MCF 10A (cell line): ENCODE results near the gene SLC7A7. TPM values are rescaled to one million over a fixed set of nuclear protein-coding genes. Genes with fewer than 3 reads are reported as not detected.
"Not testable (repeated sequence)": the region's sequence is repeated elsewhere in the genome, so short reads cannot be mapped to it uniquely, and the experiment has no call there.

Experiments used
- BruUV-seq: library from RNA; stranded (reverse); fragments of 400-500 nt; replicated peaks from 2 replicates; lab custom pipeline; 2021; lab: Mats Ljungman, UMichigan
- CTCF ChIA-PET: fragments of 300-600 bp; sonication (Branson Sonifier 250); formaldehyde crosslinking; extraction: SDS; loops from one replicate; lab custom pipeline; 2021; ENCODE audit warnings: antibody characterized with exemption, inconsistent platforms; lab: Yijun Ruan, JAX
- POLR2A ChIA-PET: fragments of 300-600, 350-650 bp; sonication (Branson Sonifier 250); formaldehyde crosslinking; extraction: SDS; loops from one replicate; lab custom pipeline; 2020; ENCODE audit warnings: antibody characterized with exemption, inconsistent platforms; lab: Yijun Ruan, JAX
- DNase-seq: peaks from one replicate; pipeline ENCODE4 v3.0.0-alpha.2; 2018; ENCODE audit not compliant: unreplicated experiment
- H3K27ac Mint-ChIP-seq: one replicate; pipeline ENCODE4 v1.8.0; 2022; ENCODE audit warnings: mild to moderate bottlenecking, low read depth, mixed read lengths; ENCODE audit not compliant: unreplicated experiment
- H3K27me3 Mint-ChIP-seq: one replicate; pipeline ENCODE4 v1.8.0; 2022; ENCODE audit warnings: mixed read lengths; ENCODE audit not compliant: insufficient read depth, unreplicated experiment
- H3K36me3 Mint-ChIP-seq: one replicate; pipeline ENCODE4 v1.8.0; 2022; ENCODE audit warnings: mild to moderate bottlenecking, moderate library complexity, mixed read lengths; ENCODE audit not compliant: insufficient read depth, unreplicated experiment
- H3K4me1 Mint-ChIP-seq: one replicate; pipeline ENCODE4 v1.8.0; 2022; ENCODE audit warnings: mixed read lengths; ENCODE audit not compliant: insufficient read depth, unreplicated experiment
- H3K4me3 Mint-ChIP-seq: one replicate; pipeline ENCODE4 v1.8.0; 2022; ENCODE audit warnings: mild to moderate bottlenecking, moderate library complexity, mixed read lengths; ENCODE audit not compliant: unreplicated experiment
- H3K9me3 Mint-ChIP-seq: one replicate; pipeline ENCODE4 v1.8.0; 2022; ENCODE audit warnings: mixed read lengths; ENCODE audit not compliant: unreplicated experiment
- intact Hi-C: fragments of 100-400 bp; cut with micrococcal nuclease; formaldehyde crosslinking; loops from 2 replicates; pipeline ENCODE4 v1.14.1; 2022
- total RNA-seq: library from RNA; stranded (reverse); gene quantifications from 2 replicates; pipeline ENCODE4 v1.2.3, GENCODE V29; 2022
- TF ChIP-seq, protein P1 (sequence below): fragments of 200-600 bp; IDR thresholded peaks from one replicate; pipeline ENCODE4 v1.8.0; 2022; ENCODE audit warnings: antibody characterized with exemption, mild to moderate bottlenecking; ENCODE audit not compliant: unreplicated experiment

Gene SLC7A7
- total RNA-seq, 1 experiment from 2014 or later = 0.98 TPM

DNA sequence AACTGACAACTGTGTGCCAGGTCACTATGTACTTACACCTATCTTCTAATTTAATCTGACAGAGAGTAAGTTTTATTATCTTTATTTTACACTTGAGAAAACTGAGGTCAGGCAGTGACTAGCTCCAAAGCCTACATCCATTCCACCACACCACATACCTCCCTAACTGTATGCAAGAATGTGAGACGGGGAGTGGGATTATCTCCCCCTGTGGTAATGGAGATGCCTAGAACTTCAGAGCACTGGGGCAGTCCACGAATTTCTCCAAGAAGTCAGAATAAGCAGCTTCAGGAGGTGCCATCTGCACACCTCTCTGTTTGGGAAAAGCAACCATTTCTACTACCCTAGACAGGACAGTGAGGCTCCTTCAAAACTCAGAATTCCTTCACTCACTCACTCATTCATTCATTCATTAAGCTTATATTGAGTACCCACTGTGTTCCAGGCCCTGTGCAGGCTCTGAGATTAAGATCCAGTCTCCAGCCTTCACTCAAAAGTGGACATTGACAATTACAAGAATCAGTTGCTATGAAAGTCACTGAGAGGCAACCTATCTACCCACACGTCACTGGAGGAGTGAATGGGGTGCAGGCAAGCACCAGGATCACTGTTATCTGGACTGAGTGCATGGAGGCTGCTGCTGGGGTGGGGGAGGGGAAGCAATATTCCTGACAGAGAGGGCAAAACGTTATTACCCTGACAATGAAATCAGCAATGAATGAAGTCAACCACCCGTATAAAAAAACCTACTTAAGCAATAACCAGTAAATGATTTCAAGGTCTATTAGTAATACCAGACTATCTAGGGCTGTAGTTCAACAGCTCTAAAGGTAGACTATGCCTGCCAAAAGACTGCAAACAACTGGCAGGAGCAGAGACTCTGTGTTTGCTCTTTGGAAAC, 18.0 kb downstream of the SLC7A7 start:
- Mint-ChIP-seq H3K27me3 (peaks cover 25% of the 10 kb centered on the region), H3K4me3 (no peak overlapping the region), H3K27ac (no peak overlapping the region), H3K9me3 (peaks cover 8% of the 10 kb centered on the region), H3K4me1 (peaks cover 6% of the 10 kb centered on the region), H3K36me3 (no peaks in the 10 kb centered on the region)
- DNase-seq = no peak
- BruUV-seq = no TSS peak
- TF ChIP-seq, protein P1, sequence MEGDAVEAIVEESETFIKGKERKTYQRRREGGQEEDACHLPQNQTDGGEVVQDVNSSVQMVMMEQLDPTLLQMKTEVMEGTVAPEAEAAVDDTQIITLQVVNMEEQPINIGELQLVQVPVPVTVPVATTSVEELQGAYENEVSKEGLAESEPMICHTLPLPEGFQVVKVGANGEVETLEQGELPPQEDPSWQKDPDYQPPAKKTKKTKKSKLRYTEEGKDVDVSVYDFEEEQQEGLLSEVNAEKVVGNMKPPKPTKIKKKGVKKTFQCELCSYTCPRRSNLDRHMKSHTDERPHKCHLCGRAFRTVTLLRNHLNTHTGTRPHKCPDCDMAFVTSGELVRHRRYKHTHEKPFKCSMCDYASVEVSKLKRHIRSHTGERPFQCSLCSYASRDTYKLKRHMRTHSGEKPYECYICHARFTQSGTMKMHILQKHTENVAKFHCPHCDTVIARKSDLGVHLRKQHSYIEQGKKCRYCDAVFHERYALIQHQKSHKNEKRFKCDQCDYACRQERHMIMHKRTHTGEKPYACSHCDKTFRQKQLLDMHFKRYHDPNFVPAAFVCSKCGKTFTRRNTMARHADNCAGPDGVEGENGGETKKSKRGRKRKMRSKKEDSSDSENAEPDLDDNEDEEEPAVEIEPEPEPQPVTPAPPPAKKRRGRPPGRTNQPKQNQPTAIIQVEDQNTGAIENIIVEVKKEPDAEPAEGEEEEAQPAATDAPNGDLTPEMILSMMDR = no peak
- CTCF ChIA-PET = interaction anchor here (0.6 to 2.0 kb wide), 6 partner anchors 10 to 1783 kb away, joined by 3 to 10 read pairs (median 3); no protein-coding TSS in a partner anchor
- intact Hi-C loops = no loop called here
- POLR2A ChIA-PET = interaction anchor here (0.9 to 2.1 kb wide), 5 partner anchors 10 to 33 kb away, joined by 3 to 7 read pairs (median 4); partner anchors contain the start of genes OXA1L and SLC7A7

DNA sequence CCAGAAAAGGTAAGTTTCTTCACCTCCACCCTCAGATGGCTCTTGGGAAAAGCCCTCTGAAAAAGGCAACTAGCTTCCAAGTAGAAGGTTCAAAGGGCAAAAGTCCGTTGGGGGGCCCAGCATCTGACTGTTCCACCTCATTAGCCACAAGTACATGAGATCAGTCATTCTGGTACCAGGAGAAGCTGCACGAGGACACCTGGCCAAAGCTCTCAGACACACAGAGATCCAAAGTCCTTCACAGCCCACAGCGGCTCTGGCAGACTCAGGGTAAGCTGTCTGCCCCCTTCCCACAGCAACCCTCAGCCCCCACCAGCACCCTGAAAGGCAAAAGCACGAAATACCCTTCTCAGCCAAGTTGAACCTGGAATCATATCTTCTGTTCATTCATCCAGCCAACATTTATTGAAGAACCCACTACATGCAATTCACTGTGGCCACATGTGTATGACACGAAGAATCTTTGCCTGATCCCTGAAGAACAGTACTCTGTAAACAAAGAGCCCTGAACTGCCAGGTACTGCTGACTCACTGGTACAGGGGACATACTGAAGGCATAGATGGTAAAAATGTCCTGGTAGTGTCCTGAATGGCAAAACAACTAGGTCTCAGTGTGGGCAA, 19.0 kb downstream of the SLC7A7 start:
- Mint-ChIP-seq H3K4me1 (peaks cover 6% of the 10 kb centered on the region), H3K36me3 (no peaks in the 10 kb centered on the region), H3K4me3 (no peak overlapping the region), H3K9me3 (peaks cover 8% of the 10 kb centered on the region), H3K27ac (no peak overlapping the region), H3K27me3 (peaks cover 25% of the 10 kb centered on the region)
- TF ChIP-seq, protein P1 = no peak
- intact Hi-C loops = no loop called here
- CTCF ChIA-PET = interaction anchor here (0.6 to 2.0 kb wide), 3 partner anchors 14 to 1781 kb away, joined by 3 to 10 read pairs (median 4); no protein-coding TSS in a partner anchor
- POLR2A ChIA-PET = interaction anchor here (0.9 to 2.1 kb wide), 3 partner anchors 11 to 30 kb away, joined by 4 to 7 read pairs (median 6); partner anchors contain the start of gene OXA1L
- no TSS peak for BruUV-seq
- DNase-seq = no peak

DNA sequence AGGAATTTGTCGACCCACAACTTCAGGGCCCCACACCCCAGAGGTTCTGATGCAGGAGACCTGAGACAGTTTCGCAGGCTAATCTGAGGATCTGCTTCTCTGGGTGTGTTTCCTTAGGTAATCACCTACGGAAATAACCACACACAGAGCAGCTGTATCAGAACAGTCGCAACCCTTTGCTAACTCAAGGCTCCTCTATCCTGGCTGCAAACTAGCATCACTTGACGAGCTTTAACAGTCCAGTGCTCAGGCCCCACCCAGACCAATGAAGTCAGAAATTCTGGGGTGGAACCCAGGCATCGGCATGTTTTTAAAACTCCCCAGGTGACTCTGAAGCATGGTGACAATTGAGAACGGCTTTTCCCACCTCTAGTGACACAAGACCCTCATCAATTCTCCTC, 20.7 kb downstream of the SLC7A7 start:
- TF ChIP-seq, protein P1 = no peak
- Mint-ChIP-seq H3K4me1 (peaks cover 6% of the 10 kb centered on the region), H3K4me3 (no peak overlapping the region), H3K27ac (no peak overlapping the region), H3K27me3 (peaks cover 16% of the 10 kb centered on the region), H3K9me3 (no peaks in the 10 kb centered on the region), H3K36me3 (no peaks in the 10 kb centered on the region)
- ChIA-PET CTCF (interaction anchor here (1.1 to 1.2 kb wide), 3 partner anchors 28 to 136 kb away, joined by 3 to 4 read pairs (median 4); no protein-coding TSS in a partner anchor), POLR2A (no interaction called here)
- intact Hi-C loops = no loop called here
- no peak for DNase-seq
- BruUV-seq = no TSS peak

DNA sequence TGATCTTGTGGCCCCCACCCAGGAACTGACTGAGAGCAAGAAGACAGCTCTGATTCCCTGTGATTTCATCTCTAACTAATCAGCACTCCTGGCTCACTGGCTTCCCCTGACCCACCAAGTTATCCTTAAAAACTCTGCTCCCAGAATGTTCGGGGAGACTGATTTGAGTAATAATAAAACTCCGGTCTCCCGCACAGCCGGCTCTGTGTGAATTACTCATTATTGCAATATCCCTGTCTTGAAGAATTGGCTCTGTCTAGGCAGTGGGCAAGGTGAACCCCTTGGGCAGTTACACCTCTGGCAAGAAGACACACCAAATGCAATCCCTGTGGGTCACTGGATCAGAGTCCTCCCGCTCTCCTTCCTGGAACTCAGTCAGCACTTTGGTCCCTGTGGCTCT, 21.3 kb downstream of the SLC7A7 start:
- intact Hi-C loops = no loop called here
- Mint-ChIP-seq H3K36me3 (no peaks in the 10 kb centered on the region), H3K27me3 (peaks cover 13% of the 10 kb centered on the region), H3K4me3 (no peak overlapping the region), H3K27ac (no peak overlapping the region), H3K9me3 (no peaks in the 10 kb centered on the region), H3K4me1 (peaks cover 6% of the 10 kb centered on the region)
- TF ChIP-seq, protein P1 = no peak
- POLR2A ChIA-PET = no interaction called here
- DNase-seq = no peak
- no TSS peak for BruUV-seq
- CTCF ChIA-PET = interaction anchor here (0.7 to 1.2 kb wide), 5 partner anchors 29 to 181 kb away, joined by 3 to 5 read pairs (median 4); no protein-coding TSS in a partner anchor

DNA sequence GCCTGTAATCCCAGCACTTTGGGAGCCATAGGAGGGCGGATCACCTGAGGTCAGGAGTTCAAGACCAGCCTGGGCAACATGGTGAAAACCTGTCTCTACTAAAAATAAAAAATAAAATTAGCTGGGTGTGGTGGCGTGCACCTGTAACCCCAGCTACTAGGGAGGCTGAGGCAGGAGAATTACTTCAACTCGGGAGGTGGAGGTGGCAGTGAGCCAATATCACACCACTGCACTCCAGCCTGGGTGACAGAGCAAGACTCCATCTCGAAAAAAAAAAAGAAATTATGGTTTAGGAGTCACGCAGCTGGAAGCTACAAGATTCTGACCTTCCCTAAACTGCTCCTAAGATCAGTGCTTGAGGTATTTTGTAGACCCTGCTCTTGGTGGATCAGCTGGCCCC, 21.7 kb downstream of the SLC7A7 start:
- DNase-seq, H3K4me3 Mint-ChIP-seq, H3K27ac Mint-ChIP-seq, intact Hi-C loops, BruUV-seq, POLR2A ChIA-PET, H3K27me3 Mint-ChIP-seq, H3K36me3 Mint-ChIP-seq, H3K9me3 Mint-ChIP-seq, H3K4me1 Mint-ChIP-seq: not testable (repeated sequence)
- CTCF ChIA-PET = interaction anchor here (0.7 to 1.2 kb wide), 5 partner anchors 18 to 180 kb away, joined by 3 to 5 read pairs (median 4); no protein-coding TSS in a partner anchor
